Measurements from ENCODE around the gene RFTN1.

GRCh38 chr3:16538507-16538906 lies 25.0 kb upstream of the RFTN1 start:
- TF ChIP-seq, protein P1, sequence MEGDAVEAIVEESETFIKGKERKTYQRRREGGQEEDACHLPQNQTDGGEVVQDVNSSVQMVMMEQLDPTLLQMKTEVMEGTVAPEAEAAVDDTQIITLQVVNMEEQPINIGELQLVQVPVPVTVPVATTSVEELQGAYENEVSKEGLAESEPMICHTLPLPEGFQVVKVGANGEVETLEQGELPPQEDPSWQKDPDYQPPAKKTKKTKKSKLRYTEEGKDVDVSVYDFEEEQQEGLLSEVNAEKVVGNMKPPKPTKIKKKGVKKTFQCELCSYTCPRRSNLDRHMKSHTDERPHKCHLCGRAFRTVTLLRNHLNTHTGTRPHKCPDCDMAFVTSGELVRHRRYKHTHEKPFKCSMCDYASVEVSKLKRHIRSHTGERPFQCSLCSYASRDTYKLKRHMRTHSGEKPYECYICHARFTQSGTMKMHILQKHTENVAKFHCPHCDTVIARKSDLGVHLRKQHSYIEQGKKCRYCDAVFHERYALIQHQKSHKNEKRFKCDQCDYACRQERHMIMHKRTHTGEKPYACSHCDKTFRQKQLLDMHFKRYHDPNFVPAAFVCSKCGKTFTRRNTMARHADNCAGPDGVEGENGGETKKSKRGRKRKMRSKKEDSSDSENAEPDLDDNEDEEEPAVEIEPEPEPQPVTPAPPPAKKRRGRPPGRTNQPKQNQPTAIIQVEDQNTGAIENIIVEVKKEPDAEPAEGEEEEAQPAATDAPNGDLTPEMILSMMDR (IDR thresholded peaks at IDR 0.05; ENCODE audit: low read depth, low read length, missing input control), result no peak
- TF ChIP-seq SP1 (IDR thresholded peaks at IDR 0.05), result no peak
- TF ChIP-seq, protein P2, sequence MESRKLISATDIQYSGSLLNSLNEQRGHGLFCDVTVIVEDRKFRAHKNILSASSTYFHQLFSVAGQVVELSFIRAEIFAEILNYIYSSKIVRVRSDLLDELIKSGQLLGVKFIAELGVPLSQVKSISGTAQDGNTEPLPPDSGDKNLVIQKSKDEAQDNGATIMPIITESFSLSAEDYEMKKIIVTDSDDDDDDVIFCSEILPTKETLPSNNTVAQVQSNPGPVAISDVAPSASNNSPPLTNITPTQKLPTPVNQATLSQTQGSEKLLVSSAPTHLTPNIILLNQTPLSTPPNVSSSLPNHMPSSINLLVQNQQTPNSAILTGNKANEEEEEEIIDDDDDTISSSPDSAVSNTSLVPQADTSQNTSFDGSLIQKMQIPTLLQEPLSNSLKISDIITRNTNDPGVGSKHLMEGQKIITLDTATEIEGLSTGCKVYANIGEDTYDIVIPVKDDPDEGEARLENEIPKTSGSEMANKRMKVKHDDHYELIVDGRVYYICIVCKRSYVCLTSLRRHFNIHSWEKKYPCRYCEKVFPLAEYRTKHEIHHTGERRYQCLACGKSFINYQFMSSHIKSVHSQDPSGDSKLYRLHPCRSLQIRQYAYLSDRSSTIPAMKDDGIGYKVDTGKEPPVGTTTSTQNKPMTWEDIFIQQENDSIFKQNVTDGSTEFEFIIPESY (IDR thresholded peaks at IDR 0.05), result no peak

Measured in liver (tissue), 3 donors.